Cerebellar nuclear complex (tissue), 1 donor: ENCODE measurements around the gene DCUN1D3.

Experiments
- DNase-seq, 2 experiments: peaks; one replicate each; lab custom pipeline; 2025; lab: John Stamatoyannopoulos, UW

Gene DCUN1D3

DNA sequence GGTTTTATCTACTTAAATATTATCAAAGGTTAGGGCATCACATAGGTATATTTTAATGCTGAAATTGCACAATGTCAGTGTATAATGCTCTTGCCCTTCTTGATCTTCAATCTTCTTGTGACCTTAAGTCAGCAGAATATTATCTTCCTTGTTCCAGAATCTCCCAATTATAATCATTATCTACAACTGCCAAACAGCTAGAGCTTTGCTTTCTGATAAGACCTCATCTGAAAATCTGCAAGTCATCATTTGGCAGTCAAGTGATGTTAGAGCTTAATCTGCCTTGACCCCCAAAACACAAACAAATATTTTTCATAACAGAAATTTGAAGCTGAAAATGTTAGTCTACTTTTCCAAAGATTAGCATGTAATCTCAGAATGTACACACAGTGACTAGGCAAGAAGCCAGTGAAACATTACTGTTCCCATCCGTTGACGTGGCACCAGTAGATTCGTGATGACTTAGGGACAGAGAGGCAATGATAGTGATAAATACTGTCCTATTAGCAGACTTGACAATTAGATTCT lies 74.1 kb downstream of the DCUN1D3 start:
- no peak for DNase-seq

- no peak for DNase-seq
Measured at GRCh38 chr16:20822521-20823325, 77.4 kb downstream of the DCUN1D3 start.

GRCh38 chr16:20821682-20822081 lies 78.5 kb downstream of the DCUN1D3 start:
- DNase-seq: no peak

DNA sequence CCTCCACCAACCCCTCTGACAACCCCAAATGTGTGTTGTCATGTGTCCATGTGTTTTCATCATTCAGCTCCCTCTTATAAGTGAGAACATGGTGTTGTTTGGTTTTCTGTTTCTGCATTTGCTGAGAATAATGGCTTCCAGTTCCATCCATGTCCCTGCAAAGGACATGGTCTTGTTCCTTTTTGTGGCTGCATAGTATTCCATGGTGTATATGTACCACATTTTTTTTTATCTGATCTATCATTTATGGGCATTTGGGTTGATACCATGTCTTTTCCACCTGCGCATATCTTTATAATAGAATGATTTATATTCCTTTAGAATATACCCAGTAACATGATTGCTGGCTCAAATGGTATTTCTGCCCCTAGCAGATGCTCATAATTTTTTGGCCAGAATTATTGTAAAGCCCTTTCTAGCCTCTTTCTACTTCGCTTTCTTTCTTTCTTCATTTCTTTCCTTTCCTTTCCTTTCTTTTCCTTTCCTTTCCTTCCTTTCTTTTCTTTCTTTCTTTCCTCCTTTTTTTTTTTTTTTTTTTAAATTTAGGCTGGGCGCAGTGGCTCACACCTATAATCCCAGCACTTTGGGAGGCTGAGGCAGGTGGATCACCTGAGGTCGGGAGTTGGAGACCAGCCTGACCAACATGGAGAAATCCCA lies 81.1 kb downstream of the DCUN1D3 start:
- no peak for DNase-seq

DNA sequence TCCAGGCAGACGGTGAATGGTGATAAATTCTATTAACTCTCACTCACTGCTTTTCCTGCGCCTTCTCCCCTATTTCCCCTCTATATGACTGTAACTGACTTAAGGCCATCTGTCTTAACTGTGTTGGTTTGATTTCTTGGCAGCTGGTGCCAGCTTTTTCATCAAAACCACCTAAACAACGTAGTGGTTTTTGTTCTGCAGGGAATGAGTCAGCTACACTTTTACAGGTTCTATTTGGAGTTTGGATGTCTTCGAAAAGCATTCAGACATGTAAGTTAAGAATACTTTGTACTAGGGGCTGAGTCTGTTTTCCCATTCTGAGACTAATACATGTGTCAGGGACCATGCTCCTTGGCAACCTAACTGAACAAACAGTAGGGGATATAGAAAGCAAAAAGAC lies 85.4 kb downstream of the DCUN1D3 start:
- DNase-seq: no peak

DNA sequence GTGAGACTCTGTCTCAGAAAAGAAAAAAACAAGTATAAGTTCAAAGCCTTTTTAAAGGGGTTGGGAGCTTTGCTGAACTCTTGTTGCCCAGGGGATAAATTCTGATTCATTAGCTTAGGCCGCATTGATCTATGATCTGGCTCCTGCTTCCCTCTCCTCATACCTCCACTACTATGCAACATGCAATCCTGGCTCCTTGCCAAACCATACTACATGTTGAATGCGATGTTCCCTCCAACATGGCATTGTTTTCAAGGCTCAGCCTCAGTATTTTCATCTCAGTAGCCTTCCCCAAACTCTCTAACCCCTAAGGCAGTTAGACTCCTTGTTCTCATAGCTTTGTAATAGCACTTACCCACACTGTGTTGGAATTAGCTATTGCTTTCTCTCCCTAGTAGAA lies 87.6 kb downstream of the DCUN1D3 start:
- DNase-seq: no peak

DNA sequence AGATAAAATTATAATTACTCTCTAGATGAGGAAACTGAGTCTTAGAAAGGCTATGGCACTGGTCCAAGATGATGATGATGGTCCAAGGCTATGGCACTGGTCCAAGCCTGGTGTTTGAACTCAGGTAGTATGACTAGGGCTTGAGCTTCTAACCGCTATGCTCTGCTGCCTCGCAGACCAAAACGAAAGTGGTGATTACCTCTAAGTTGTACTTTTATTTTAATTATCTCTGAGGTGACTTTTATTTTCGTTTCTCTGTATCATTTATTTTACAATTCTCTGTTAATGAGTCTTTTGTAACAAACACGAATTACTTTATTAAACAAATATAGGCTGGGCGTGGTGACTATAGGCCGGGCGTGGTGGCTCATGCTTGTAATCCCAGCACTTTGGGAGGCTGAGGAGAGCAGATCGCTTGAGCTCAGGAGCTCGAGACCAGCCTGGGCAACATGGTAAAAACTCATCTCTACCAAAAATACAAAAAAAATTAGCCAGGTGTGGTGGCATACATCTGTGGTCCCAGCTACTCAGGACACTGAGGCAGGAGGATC lies 88.2 kb downstream of the DCUN1D3 start:
- DNase-seq: no peak

- no peak for DNase-seq
Measured at GRCh38 chr16:20807862-20808261, 92.3 kb downstream of the DCUN1D3 start.

DNA sequence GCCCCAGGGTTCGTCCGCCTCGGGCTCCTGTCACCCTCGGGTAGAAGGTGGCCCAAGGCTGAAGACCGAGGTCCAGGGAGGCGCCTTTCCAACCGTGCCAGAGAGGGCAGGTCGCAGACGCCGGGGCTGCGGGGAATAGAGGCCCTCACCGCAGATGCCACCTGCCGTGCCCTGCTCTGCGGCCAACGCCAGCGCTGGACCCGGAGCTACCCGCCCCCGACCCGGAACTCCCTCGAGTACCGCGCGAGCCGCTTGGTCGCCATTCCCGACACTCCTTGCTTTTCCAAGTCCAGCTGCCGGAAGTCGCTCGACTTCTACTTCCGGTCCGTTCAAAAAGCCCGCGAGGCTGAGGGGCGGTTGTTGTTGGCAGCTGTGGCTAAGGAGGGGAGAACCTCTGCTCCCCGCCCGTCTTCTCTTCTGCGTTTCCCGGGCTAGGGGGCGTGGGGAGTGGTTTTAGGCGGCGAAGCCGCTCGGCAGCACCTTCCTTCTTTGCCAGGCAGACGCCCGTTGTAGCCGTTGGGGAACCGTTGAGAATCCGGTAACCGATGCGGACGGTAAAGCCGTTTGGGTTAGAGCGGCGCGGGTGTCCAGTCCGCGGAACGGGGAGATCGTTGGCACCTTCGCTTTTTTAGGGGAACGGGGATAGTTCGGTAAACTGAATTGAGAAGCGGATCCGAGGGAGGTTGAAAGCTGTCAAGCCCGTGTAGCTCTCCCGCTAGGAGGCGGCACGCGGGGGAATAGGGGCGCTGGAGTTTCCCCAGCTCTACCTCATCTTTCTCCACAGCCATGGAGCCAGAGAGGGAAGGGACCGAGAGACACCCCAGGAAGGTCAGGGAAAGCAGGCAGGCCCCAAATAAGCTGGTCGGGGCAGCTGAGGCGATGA lies 93.7 kb downstream of the DCUN1D3 start, which contains the start of the genes ERI2 and REXO5:
ERI2 (minus strand) TSS at position 305 of the 883 bp plus-strand sequence; CDS start at position 263, 42 bp downstream.
REXO5 (plus strand) TSS at position 360 of the 883 bp plus-strand sequence; CDS start at position 787, 427 bp downstream.
- peak; percentile 60 to 72 for DNase-seq

DNA sequence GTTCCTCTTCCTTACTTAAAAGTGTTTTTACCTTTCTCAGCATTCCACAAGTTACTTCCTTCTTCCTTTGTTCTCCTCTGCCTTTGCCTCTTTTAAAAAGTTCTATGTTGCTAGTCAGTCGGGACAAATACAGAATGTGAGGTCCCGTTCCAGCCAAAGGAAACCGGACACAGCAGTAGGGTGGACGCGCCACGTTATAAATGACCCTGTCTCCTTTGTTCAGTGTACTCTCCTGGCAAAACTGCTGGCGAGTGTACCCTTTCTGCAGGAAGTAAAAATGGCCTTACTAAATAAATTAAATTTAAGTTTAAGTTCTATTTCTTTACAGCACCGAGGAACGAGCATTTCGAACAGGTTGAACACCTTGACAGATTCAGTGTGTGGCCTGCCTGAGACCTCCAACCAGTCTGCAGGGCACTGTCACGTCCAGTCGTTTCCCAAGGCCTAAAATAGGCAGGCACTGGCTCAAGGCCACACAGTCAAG lies 94.4 kb downstream of the DCUN1D3 start:
- DNase-seq: peak in 1 of 2 experiments; percentile 6
